ENCODE measurements around the gene ANGPTL4. TPM values are rescaled to one million over a fixed set of nuclear protein-coding genes. Genes with fewer than 3 reads are reported as not detected.

ANGPTL4 gene
- total and polyA plus RNA-seq, 9 of the 15 experiments (the other 6 are each of a cell fraction or from before 2014, with no cell fraction given), result 0.05 to 0.77 (median 0.22) TPM; not detected in 4

DNA sequence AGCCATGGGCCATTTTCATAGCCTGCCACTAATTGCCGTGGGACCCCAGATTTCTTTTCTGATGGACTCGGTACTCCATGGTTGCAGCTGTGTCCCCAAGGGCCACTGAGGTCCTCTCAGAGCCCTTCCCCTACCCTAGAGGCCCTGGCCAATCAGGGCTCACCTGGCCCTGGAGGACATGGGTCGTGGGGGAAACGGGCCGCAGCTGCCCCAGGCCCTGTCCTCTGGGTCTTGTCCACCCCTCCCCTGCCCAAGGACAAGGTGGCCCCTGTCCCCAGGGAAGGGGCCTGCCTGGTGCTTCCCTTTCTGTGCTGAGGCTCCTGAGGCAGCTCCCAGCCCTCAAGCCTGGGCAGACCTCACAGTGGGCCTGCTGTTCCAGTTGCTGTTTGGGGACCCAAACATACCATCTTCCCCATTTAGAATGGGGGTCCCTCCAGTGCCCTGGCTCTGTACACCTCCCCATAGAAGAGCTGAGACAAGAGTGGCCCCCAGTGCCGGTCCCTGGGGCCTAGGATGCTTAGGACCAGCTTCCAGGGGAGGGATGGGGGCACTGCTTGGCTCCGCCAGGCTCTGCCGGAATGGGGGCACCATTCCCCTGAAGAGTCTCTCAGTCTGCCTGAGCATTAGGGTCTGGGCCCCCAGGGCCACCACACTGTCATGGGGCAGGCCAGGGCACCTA, 29.4 kb downstream of the ANGPTL4 start (continued):
- TF ChIP-seq NR1H2 (CRISPR knock-in tag; IDR thresholded peaks at IDR 0.05) (no peak), SMAD3 (CRISPR knock-in tag; conservative IDR thresholded peaks at IDR 0.05) (no peak), MEF2D (tag; conservative IDR thresholded peaks at IDR 0.05; ENCODE audit: low read depth) (no peak)

DNA sequence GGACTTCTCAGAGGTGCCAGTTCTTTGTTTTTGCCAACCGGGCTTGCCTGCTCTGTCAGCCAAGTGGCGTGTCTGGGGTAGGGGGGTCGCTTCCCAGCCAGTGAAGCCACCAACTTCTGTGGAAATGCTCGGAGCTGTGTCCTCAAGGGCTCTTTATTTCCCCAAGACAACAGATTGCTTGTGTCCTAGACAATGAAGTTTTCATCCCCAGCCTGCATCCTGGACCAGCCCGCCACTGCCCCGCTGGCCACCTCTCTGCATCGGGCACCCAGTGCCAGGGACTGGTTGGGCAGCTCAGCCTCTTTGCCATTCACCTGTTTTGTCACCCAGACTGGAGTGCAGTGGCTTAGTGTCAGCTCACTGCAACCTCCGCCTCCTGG, 29.9 kb downstream of the ANGPTL4 start:
- H3K9me1 ChIP-seq (ENCODE audit: control insufficient read depth, insufficient read depth, low read length), result peaks cover 6% of the 10 kb centered on the region
- intact Hi-C loops (cut with micrococcal nuclease) (no loop called here), in situ Hi-C loops (cut with MboI) (no loop called here)
- DNase-seq (ENCODE audit: extremely low read depth in 1 of 4, low spot score in 3 of 4) (no peak), FAIRE-seq (no peak), ATAC-seq (no peak)
- no peak overlapping the region for H3K4me3 ChIP-seq
- no peak overlapping the region for H3K4me2 ChIP-seq (ENCODE audit: insufficient read depth, low read length)
- H3K36me3 ChIP-seq (ENCODE audit: control insufficient read depth, insufficient read depth, low read length), result peaks cover 4% of the 10 kb centered on the region; the same call in 1 of the 3 replicates
- ChIA-PET CTCF (ENCODE audit: low intra/inter-chr PET ratio) (no interaction called here), POLR2A (interaction anchor here (0.6 to 1.3 kb wide), 5 partner anchors 10 to 40 kb away, joined by 3 to 5 read pairs (median 3); no protein-coding TSS in a partner anchor)
- H3K27ac ChIP-seq (ENCODE audit: extremely low read depth, low read depth, low read length), result no peak overlapping the region
- H2AFZ ChIP-seq (ENCODE audit: low read depth, low read length), result no peak overlapping the region
- no TSS peak for BruUV-seq (replicated peaks)
- H3K9ac ChIP-seq (ENCODE audit: insufficient read depth in 1 of 2, low read depth in 2 of 2, low read length in 2 of 2), result peak overlapping the region in 1 of 2 experiments; percentile 28; a peak in 1 of 4 replicates
- H4K20me1 ChIP-seq (replicated peaks; ENCODE audit: control insufficient read depth, insufficient read depth, low read length), result peaks cover 50% of the 10 kb centered on the region
- H3K79me2 ChIP-seq (ENCODE audit: control insufficient read depth, insufficient read depth, low read length), result peaks cover 62% of the 10 kb centered on the region
- no peaks in the 10 kb centered on the region for H3K27me3 ChIP-seq (ENCODE audit: control insufficient read depth in 2 of 2, insufficient read depth in 2 of 2, low read length in 2 of 2)
- peaks cover 22 to 63% of the 10 kb centered on the region in 2 experiments; a peak in 4 of 5 replicates for H3K4me1 ChIP-seq (replicated peaks in 1 of 2; ENCODE audit: control insufficient read depth in 2 of 2, insufficient read depth in 2 of 2, low read length in 2 of 2)
- 89% methylated on average over 8 of the region's 8 CpGs for WGBS (ENCODE audit: insufficient coverage, low coverage, missing lambda C conversion rate)
- no peaks in the 10 kb centered on the region for H3K9me3 ChIP-seq (replicated peaks; ENCODE audit: control insufficient read depth, insufficient read depth, low read depth, low read length)
- TF ChIP-seq SOX6 (IDR thresholded peaks at IDR 0.05), result no peak
- no peak for TF ChIP-seq TEAD4 (IDR thresholded peaks at IDR 0.05; ENCODE audit: low read length)
- TF ChIP-seq TEAD4 (CRISPR knock-in tag; IDR thresholded peaks at IDR 0.05; ENCODE audit: borderline replicate concordance), result no peak
- no peak for TF ChIP-seq SAFB2 (IDR thresholded peaks at IDR 0.05; ENCODE audit: borderline replicate concordance, low read depth, low read length, severe bottlenecking)
- TF ChIP-seq, protein P1, sequence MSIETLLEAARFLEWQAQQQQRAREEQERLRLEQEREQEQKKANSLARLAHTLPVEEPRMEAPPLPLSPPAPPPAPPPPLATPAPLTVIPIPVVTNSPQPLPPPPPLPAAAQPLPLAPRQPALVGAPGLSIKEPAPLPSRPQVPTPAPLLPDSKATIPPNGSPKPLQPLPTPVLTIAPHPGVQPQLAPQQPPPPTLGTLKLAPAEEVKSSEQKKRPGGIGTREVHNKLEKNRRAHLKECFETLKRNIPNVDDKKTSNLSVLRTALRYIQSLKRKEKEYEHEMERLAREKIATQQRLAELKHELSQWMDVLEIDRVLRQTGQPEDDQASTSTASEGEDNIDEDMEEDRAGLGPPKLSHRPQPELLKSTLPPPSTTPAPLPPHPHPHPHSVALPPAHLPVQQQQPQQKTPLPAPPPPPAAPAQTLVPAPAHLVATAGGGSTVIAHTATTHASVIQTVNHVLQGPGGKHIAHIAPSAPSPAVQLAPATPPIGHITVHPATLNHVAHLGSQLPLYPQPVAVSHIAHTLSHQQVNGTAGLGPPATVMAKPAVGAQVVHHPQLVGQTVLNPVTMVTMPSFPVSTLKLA (conservative IDR thresholded peaks at IDR 0.05), result no peak
- TF ChIP-seq ZBTB7A (IDR thresholded peaks at IDR 0.05; ENCODE audit: borderline replicate concordance, control insufficient read depth, low read depth, low read length), result no peak
- TF ChIP-seq, protein P2, sequence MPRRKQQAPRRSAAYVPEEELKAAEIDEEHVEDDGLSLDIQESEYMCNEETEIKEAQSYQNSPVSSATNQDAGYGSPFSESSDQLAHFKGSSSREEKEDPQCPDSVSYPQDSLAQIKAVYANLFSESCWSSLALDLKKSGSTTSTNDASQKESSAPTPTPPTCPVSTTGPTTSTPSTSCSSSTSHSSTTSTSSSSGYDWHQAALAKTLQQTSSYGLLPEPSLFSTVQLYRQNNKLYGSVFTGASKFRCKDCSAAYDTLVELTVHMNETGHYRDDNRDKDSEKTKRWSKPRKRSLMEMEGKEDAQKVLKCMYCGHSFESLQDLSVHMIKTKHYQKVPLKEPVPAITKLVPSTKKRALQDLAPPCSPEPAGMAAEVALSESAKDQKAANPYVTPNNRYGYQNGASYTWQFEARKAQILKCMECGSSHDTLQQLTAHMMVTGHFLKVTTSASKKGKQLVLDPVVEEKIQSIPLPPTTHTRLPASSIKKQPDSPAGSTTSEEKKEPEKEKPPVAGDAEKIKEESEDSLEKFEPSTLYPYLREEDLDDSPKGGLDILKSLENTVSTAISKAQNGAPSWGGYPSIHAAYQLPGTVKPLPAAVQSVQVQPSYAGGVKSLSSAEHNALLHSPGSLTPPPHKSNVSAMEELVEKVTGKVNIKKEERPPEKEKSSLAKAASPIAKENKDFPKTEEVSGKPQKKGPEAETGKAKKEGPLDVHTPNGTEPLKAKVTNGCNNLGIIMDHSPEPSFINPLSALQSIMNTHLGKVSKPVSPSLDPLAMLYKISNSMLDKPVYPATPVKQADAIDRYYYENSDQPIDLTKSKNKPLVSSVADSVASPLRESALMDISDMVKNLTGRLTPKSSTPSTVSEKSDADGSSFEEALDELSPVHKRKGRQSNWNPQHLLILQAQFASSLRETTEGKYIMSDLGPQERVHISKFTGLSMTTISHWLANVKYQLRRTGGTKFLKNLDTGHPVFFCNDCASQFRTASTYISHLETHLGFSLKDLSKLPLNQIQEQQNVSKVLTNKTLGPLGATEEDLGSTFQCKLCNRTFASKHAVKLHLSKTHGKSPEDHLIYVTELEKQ (CRISPR knock-in tag; IDR thresholded peaks at IDR 0.05), result no peak
- TF ChIP-seq ZNF217 (CRISPR knock-in tag; IDR thresholded peaks at IDR 0.05), result no peak
- TF ChIP-seq CHCHD3 (CRISPR knock-in tag; IDR thresholded peaks at IDR 0.05), result no peak
- TF ChIP-seq SREBF2 (CRISPR knock-in tag; IDR thresholded peaks at IDR 0.05), result no peak
- TF ChIP-seq, protein P3, sequence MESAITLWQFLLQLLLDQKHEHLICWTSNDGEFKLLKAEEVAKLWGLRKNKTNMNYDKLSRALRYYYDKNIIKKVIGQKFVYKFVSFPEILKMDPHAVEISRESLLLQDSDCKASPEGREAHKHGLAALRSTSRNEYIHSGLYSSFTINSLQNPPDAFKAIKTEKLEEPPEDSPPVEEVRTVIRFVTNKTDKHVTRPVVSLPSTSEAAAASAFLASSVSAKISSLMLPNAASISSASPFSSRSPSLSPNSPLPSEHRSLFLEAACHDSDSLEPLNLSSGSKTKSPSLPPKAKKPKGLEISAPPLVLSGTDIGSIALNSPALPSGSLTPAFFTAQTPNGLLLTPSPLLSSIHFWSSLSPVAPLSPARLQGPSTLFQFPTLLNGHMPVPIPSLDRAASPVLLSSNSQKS (CRISPR knock-in tag; IDR thresholded peaks at IDR 0.05), result no peak
- no peak for TF ChIP-seq ZBTB1 (CRISPR knock-in tag; IDR thresholded peaks at IDR 0.05; ENCODE audit: borderline replicate concordance, low read depth)
